Esophagus squamous epithelium (tissue), 5 donors: ENCODE data around the gene SRMS. TPM values are rescaled to one million over a fixed set of nuclear protein-coding genes. Genes with fewer than 3 reads are reported as not detected.

Experiments used
- DNase-seq: peaks from one replicate; lab custom pipeline; 2025; lab: John Stamatoyannopoulos, UW
- H3K27ac ChIP-seq, 4 donors: fragments of 200-600 bp; sonication (generic); one replicate each; pipeline ENCODE4 v1.5.1; 2016 to 2019; ENCODE audit warnings: mild to moderate bottlenecking in 1 of 4
- H3K27me3 ChIP-seq, 4 donors: fragments of 200-600 bp; sonication (generic); 1 replicate in 3 of 4; 2 replicates in 1 of 4; pipeline versions ENCODE4 v1.5.1 to v1.6.0; 2017 to 2021; ENCODE audit warnings: antibody characterized with exemption in 1 of 4
- H3K36me3 ChIP-seq, 3 donors: fragments of 200-600 bp; sonication (generic); one replicate each; pipeline ENCODE4 v1.5.1; 2016 to 2019
- H3K4me1 ChIP-seq, 3 donors: fragments of 200-600 bp; sonication (generic); one replicate each; pipeline ENCODE4 v1.5.1; 2017 to 2019
- H3K4me3 ChIP-seq, 4 donors: fragments of 200-600 bp; sonication (generic); 1 replicate in 3 of 4; 2 replicates in 1 of 4; pipeline ENCODE4 v1.5.1; 2016 to 2019; ENCODE audit warnings: mild to moderate bottlenecking in 2 of 4, moderate library complexity in 1 of 4
- H3K9me3 ChIP-seq, 3 donors: fragments of 200-600 bp; sonication (generic); one replicate each; pipeline ENCODE4 v1.5.1; 2016 to 2019
- CTCF ChIP-seq, 6 experiments: fragments of 450-650 bp in 4 of 6; fragments of 200-600 bp in 2 of 6; sonication (generic) in 2 of 6; IDR thresholded peaks; one replicate each; pipeline ENCODE4 v1.5.1; 2016 to 2019; ENCODE audit warnings: antibody characterized with exemption in 6 of 6, mild to moderate bottlenecking in 4 of 6, moderate library complexity in 4 of 6
- POLR2A ChIP-seq, 4 donors: fragments of 450-650 bp; IDR thresholded peaks; one replicate each; pipeline ENCODE4 v1.6.1; 2017; ENCODE audit warnings: antibody characterized with exemption in 4 of 4, mild to moderate bottlenecking in 4 of 4, moderate library complexity in 3 of 4
- WGBS, 2 donors: methylation state at CpG; one replicate each; pipeline ENCODE4 v1.1.5; 2018; 5-methylcytosine and 5-hydroxymethylcytosine counted together
- intact Hi-C: fragments of 100-400 bp; cut with DNase I; formaldehyde crosslinking; loops from one replicate; pipeline ENCODE4 v1.15.0; 2022
- total RNA-seq, 4 donors: library from RNA; depleted of rRNA; stranded (reverse); fragments of >200 nt; gene quantifications; one replicate each; pipeline ENCODE4 v1.1.0, GENCODE V29; 2016
- donor health status: DM: yes; HTN: yes; CAD: no.

Gene SRMS
- total RNA-seq, 4 donors from 2014 or later, result not detected

DNA sequence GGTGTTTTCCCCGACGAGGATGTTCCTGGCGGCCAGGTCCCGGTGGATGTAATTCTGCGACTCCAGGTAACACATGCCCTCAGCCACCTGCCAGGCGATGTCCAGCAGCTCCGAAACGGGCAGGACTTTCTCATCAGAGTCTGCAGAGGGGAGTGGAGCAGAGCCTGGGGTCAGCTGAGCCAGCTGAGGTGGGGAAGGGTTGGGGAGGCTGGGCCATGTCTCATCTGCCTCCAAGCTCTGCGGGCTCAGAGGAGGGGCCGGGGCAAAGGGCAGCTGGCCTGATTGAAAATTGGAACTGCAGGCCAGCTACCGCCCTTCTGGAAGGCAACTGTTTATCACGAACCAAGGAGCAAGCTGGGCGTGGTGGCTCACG, 16.8 kb downstream of the SRMS start:
- Histone ChIP-seq H3K9me3 (no peaks in the 10 kb centered on the region), H3K36me3 (peaks cover 0 to 27% (median 0%) of the 10 kb centered on the region in 3 donors), H3K27ac (peak overlapping the region in 2 of 4 donors; percentile 17 to 42), H3K27me3 (peaks cover 0 to 36% (median 0%) of the 10 kb centered on the region in 4 donors), H3K4me3 (no peak overlapping the region), H3K4me1 (peaks cover 17 to 61% (median 18%) of the 10 kb centered on the region in 3 donors)
- intact Hi-C loops, result no loop called here
- DNase-seq, result no peak
- 30 to 55% methylated on average over 2 to 3 of the region's 14 CpGs for WGBS, 2 donors
- no peak for TF ChIP-seq CTCF (IDR thresholded peaks at IDR 0.05)
- no peak for TF ChIP-seq POLR2A (IDR thresholded peaks at IDR 0.05)

GRCh38 chr20:63529861-63530787, 17.4 kb downstream of the SRMS start:
- Histone ChIP-seq H3K36me3 (peaks cover 0 to 27% (median 0%) of the 10 kb centered on the region in 3 donors), H3K9me3 (no peaks in the 10 kb centered on the region), H3K4me1 (peaks cover 16 to 61% (median 18%) of the 10 kb centered on the region in 3 donors), H3K4me3 (no peak overlapping the region), H3K27me3 (peaks cover 0 to 32% (median 0%) of the 10 kb centered on the region in 4 donors), H3K27ac (peak overlapping the region in 2 of 4 donors; percentile 17 to 42)
- DNase-seq, result no peak
- intact Hi-C loops, result no loop called here
- TF ChIP-seq POLR2A (IDR thresholded peaks at IDR 0.05) (no peak), CTCF (IDR thresholded peaks at IDR 0.05) (no peak)
- WGBS, 2 donors, result 54 to 80% methylated on average over 2 to 7 of the region's 39 CpGs

- no peak for DNase-seq
- 56 to 82% methylated on average over 3 to 7 of the region's 27 CpGs for WGBS, 2 donors
Observed at GRCh38 chr20:63529180-63529860, 18.2 kb downstream of the SRMS start.

GRCh38 chr20:63527184-63527583, 20.4 kb downstream of the SRMS start:
- Histone ChIP-seq H3K9me3 (no peaks in the 10 kb centered on the region), H3K4me3 (no peak overlapping the region), H3K27me3 (peaks cover 0 to 6% (median 0%) of the 10 kb centered on the region in 4 donors), H3K27ac (peak overlapping the region in 2 of 4 donors; percentile 61 to 96), H3K36me3 (peaks cover 6 to 40% (median 7%) of the 10 kb centered on the region in 3 donors), H3K4me1 (peaks cover 6 to 64% (median 9%) of the 10 kb centered on the region in 3 donors)
- 76 to 80% methylated on average over 4 to 5 of the region's 9 CpGs for WGBS, 2 donors
- no peak for DNase-seq
- TF ChIP-seq POLR2A (IDR thresholded peaks at IDR 0.05) (no peak), CTCF (IDR thresholded peaks at IDR 0.05) (no peak)
- intact Hi-C loops, result no loop called here

More at GRCh38 chr20:63529180-63529860, 18.2 kb downstream of the SRMS start:
- peaks cover 8 to 61% (median 10%) of the 10 kb centered on the region in 3 donors for H3K4me1 ChIP-seq
- peaks cover 0 to 24% (median 0%) of the 10 kb centered on the region in 4 donors for H3K27me3 ChIP-seq
- intact Hi-C loops, result no loop called here
- peaks cover 0 to 27% (median 0%) of the 10 kb centered on the region in 3 donors for H3K36me3 ChIP-seq
- TF ChIP-seq POLR2A (IDR thresholded peaks at IDR 0.05) (no peak), CTCF (IDR thresholded peaks at IDR 0.05) (no peak)
- H3K9me3 ChIP-seq, result no peaks in the 10 kb centered on the region
- peak overlapping the region in 2 of 4 donors; percentile 55 to 60 for H3K27ac ChIP-seq
- no peak overlapping the region for H3K4me3 ChIP-seq
